CD14-positive monocyte (primary cell): ENCODE results near the gene PRICKLE1. TPM values are rescaled to one million over a fixed set of nuclear protein-coding genes. Genes with fewer than 3 reads are reported as not detected.

Source experiments
- DNase-seq, 3 donors: peaks; one replicate each; pipeline ENCODE4 v3.0.0-alpha.2; 2011 to 2022
- H2AFZ ChIP-seq: 2 replicates; pipeline ENCODE4 v1.6.0; 2012; ENCODE audit warnings: mild to moderate bottlenecking, low read depth, low read length, inconsistent platforms; ENCODE audit not compliant: insufficient read depth, poor library complexity, severe bottlenecking
- H3K27ac ChIP-seq, 2 donors: 1 replicate in 1 of 2; 2 replicates in 1 of 2; pipeline ENCODE4 v1.5.1; 2012 to 2013; ENCODE audit warnings: low read length in 2 of 2, control low read depth in 1 of 2, inconsistent platforms in 1 of 2, low read depth in 1 of 2, mild to moderate bottlenecking in 1 of 2
- H3K27me3 ChIP-seq, 2 donors: one replicate each; pipeline versions ENCODE4 v1.6.0 to v1.6.1; 2011 to 2013; ENCODE audit warnings: low read length in 2 of 2; ENCODE audit not compliant: control insufficient read depth in 2 of 2, insufficient read depth in 2 of 2
- H3K36me3 ChIP-seq, 2 donors: replicated peaks in 1 of 2; 1 replicate in 1 of 2; 2 replicates in 1 of 2; pipeline versions ENCODE4 v1.5.1 to v1.6.1; 2012 to 2013; ENCODE audit warnings: low read length in 2 of 2, control low read depth in 1 of 2, inconsistent platforms in 1 of 2, mild to moderate bottlenecking in 1 of 2; ENCODE audit not compliant: insufficient read depth in 2 of 2, control insufficient read depth in 1 of 2
- H3K4me1 ChIP-seq, 2 donors: 1 replicate in 1 of 2; 2 replicates in 1 of 2; pipeline versions ENCODE4 v1.5.1 to v1.6.1; 2012 to 2013; ENCODE audit warnings: low read length in 2 of 2, control low read depth in 1 of 2, inconsistent platforms in 1 of 2, mild to moderate bottlenecking in 1 of 2, moderate library complexity in 1 of 2; ENCODE audit not compliant: insufficient read depth in 2 of 2, control insufficient read depth in 1 of 2
- H3K4me2 ChIP-seq: replicated peaks from 2 replicates; pipeline ENCODE3; 2012; ENCODE audit warnings: low read length, moderate library complexity, mild to moderate bottlenecking; ENCODE audit not compliant: poor library complexity, severe bottlenecking; ENCODE audit errors: extremely low read depth
- H3K4me3 ChIP-seq, 3 experiments: fragments of 200-600 bp in 1 of 3; sonication (generic) in 1 of 3; replicated peaks in 1 of 3; 1 replicate in 2 of 3; 2 replicates in 1 of 3; pipeline ENCODE4 v1.5.1; 2011 to 2013; ENCODE audit warnings: low read length in 3 of 3, mild to moderate bottlenecking in 3 of 3, control low read depth in 2 of 3, low read depth in 2 of 3, inconsistent platforms in 1 of 3, moderate library complexity in 1 of 3
- H3K79me2 ChIP-seq: 2 replicates; pipeline ENCODE4 v1.6.0; 2012; ENCODE audit warnings: mild to moderate bottlenecking, control low read depth, inconsistent platforms, low read length, moderate library complexity; ENCODE audit not compliant: insufficient read depth
- H3K9ac ChIP-seq: 2 replicates; pipeline ENCODE4 v1.6.0; 2017; ENCODE audit warnings: low read length, mild to moderate bottlenecking; ENCODE audit not compliant: insufficient read depth, poor library complexity, severe bottlenecking
- H3K9me3 ChIP-seq, 2 donors: replicated peaks in 1 of 2; 1 replicate in 1 of 2; 2 replicates in 1 of 2; pipeline versions ENCODE4 v1.5.1 to v1.6.1; 2012 to 2013; ENCODE audit warnings: low read length in 2 of 2, control low read depth in 1 of 2; ENCODE audit not compliant: control insufficient read depth in 1 of 2, insufficient read depth in 1 of 2
- H4K20me1 ChIP-seq: 2 replicates; pipeline ENCODE4 v1.6.0; 2012; ENCODE audit warnings: mild to moderate bottlenecking, low read length, control low read depth, moderate library complexity; ENCODE audit not compliant: insufficient read depth
- H3K27ac Mint-ChIP-seq, 7 donors: one replicate each; pipeline ENCODE4 v1.8.0; 2020; ENCODE audit warnings: mild to moderate bottlenecking in 7 of 7, mixed read lengths in 7 of 7, moderate library complexity in 6 of 7, inconsistent platforms in 2 of 7
- H3K27me3 Mint-ChIP-seq, 3 donors: one replicate each; pipeline ENCODE4 v1.8.0; 2021 to 2022; ENCODE audit warnings: low read depth in 3 of 3, mild to moderate bottlenecking in 3 of 3, mixed read lengths in 3 of 3, moderate library complexity in 3 of 3, inconsistent platforms in 1 of 3
- H3K36me3 Mint-ChIP-seq, 2 donors: one replicate each; pipeline ENCODE4 v1.8.0; 2020; ENCODE audit warnings: mixed read lengths in 2 of 2, inconsistent platforms in 1 of 2, mild to moderate bottlenecking in 1 of 2
- H3K4me1 Mint-ChIP-seq: one replicate; pipeline ENCODE4 v1.8.0; 2020; ENCODE audit warnings: mild to moderate bottlenecking, mixed read lengths
- H3K4me3 Mint-ChIP-seq, 2 donors: one replicate each; pipeline ENCODE4 v1.8.0; 2020; ENCODE audit warnings: mild to moderate bottlenecking in 2 of 2, mixed read lengths in 2 of 2, moderate library complexity in 1 of 2
- H3K9me3 Mint-ChIP-seq, 7 donors: one replicate each; pipeline ENCODE4 v1.8.0; 2020 to 2022; ENCODE audit warnings: mixed read lengths in 7 of 7, mild to moderate bottlenecking in 6 of 7, moderate library complexity in 6 of 7, inconsistent platforms in 2 of 7
- WGBS: methylation state at CpG from one replicate; pipeline ENCODE4 v1.1.5; 2013; ENCODE audit warnings: missing lambda C conversion rate; ENCODE audit not compliant: insufficient coverage; 5-methylcytosine and 5-hydroxymethylcytosine counted together
- intact Hi-C, 2 donors: fragments of 100-400 bp; cut with micrococcal nuclease; formaldehyde crosslinking; loops; one replicate each; pipeline versions ENCODE4 v1.15.0 to v1.15.1; 2023
- polyA plus RNA-seq, 3 donors: library from polyadenylated mRNA; depleted of rRNA in 1 of 3; unstranded in 2 of 3; stranded (reverse) in 1 of 3; fragments of 300-500 nt in 2 of 3; fragments of >200 nt in 1 of 3; fragmentation: Illumina TruSeq in 2 of 3; gene quantifications; 1 replicate in 2 of 3; 2 replicates in 1 of 3; pipeline ENCODE4 v1.2.3, GENCODE V29; 2012 to 2021
- TF ChIP-seq, protein P1 (sequence below): fragments of 200-600 bp; IDR thresholded peaks from one replicate; pipeline ENCODE4 v1.8.0; 2022; ENCODE audit warnings: antibody characterized with exemption, mild to moderate bottlenecking

The PRICKLE1 gene
- polyA plus RNA-seq, 3 donors: 1.3 to 5.1 (median 2.6) TPM

DNA sequence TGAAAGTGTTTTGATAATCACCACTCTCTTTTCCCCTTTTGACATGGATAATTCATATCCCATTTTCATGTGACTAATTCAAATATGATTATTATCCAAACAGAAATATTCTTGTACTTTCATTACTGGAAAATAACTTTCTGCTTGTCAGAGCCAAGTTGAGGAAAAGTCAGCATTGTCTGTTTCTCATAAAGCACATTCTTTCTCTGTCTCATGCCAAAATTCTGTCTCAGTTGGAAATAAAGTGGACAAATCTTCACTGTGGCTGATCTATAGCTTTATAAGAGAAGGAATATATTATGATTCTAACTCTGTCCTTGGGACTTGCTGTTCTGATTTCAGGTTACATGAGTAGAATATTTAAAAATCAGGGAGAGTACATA lies 22.7 kb upstream of the PRICKLE1 start:
- no peaks in the 10 kb centered on the region for H3K9me3 ChIP-seq
- H3K27me3 ChIP-seq: no peaks in the 10 kb centered on the region
- no peak overlapping the region for H3K9ac ChIP-seq
- H4K20me1 ChIP-seq: no peaks in the 10 kb centered on the region
- Mint-ChIP-seq H3K4me3 (no peak overlapping the region), H3K27ac (no peak overlapping the region), H3K27me3 (peaks cover 0 to 3% (median 2%) of the 10 kb centered on the region in 3 donors), H3K36me3 (no peaks in the 10 kb centered on the region), H3K9me3 (peaks cover 0 to 11% (median 6%) of the 10 kb centered on the region in 7 donors), H3K4me1 (peaks cover 1% of the 10 kb centered on the region)
- no peak overlapping the region for H2AFZ ChIP-seq
- TF ChIP-seq, protein P1, sequence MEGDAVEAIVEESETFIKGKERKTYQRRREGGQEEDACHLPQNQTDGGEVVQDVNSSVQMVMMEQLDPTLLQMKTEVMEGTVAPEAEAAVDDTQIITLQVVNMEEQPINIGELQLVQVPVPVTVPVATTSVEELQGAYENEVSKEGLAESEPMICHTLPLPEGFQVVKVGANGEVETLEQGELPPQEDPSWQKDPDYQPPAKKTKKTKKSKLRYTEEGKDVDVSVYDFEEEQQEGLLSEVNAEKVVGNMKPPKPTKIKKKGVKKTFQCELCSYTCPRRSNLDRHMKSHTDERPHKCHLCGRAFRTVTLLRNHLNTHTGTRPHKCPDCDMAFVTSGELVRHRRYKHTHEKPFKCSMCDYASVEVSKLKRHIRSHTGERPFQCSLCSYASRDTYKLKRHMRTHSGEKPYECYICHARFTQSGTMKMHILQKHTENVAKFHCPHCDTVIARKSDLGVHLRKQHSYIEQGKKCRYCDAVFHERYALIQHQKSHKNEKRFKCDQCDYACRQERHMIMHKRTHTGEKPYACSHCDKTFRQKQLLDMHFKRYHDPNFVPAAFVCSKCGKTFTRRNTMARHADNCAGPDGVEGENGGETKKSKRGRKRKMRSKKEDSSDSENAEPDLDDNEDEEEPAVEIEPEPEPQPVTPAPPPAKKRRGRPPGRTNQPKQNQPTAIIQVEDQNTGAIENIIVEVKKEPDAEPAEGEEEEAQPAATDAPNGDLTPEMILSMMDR: no peak
- DNase-seq: no peak
- H3K4me3 ChIP-seq: no peak overlapping the region
- no peaks in the 10 kb centered on the region for H3K36me3 ChIP-seq
- H3K4me1 ChIP-seq: no peaks in the 10 kb centered on the region
- no peaks in the 10 kb centered on the region for H3K79me2 ChIP-seq
- H3K4me2 ChIP-seq: no peak overlapping the region
- intact Hi-C loops: no loop called here
- no peak overlapping the region for H3K27ac ChIP-seq

DNA sequence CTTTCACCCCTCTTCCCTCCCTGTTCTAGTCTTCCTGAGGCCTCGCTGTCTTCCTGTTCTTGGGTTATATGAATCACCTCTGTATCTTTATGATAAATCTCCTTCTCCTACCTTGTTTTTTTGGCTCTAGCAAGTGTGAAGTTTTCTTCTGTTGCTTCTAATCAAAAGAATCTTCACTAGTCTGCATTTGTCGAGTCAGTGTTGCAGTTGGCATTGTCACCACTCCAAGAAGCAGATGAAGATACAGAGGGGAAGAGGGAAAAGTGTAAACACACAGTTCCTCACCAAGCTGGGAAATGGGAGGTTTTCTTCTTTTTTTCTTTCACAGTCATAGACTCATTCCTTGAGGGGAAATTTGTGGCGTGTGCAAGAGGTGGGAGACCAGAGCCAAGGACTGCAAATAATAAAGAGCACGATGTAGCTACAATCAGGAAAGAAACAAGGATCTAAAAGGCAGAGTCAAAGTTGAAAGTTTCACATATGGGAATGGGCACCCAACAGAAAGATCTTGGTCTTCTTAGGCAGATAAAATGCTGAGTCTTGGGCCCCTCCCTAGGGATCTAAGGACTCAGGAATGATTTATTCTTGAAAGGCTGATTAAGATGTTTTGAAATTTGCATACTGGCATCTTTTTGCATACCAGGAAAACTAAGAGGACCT lies 22.2 kb upstream of the PRICKLE1 start:
- no peak for DNase-seq
- Histone ChIP-seq H3K27ac (no peak overlapping the region), H3K36me3 (no peaks in the 10 kb centered on the region), H3K9me3 (no peaks in the 10 kb centered on the region), H3K27me3 (no peaks in the 10 kb centered on the region), H3K4me2 (no peak overlapping the region), H4K20me1 (no peaks in the 10 kb centered on the region), H2AFZ (no peak overlapping the region), H3K9ac (no peak overlapping the region), H3K79me2 (no peaks in the 10 kb centered on the region), H3K4me1 (no peaks in the 10 kb centered on the region), H3K4me3 (no peak overlapping the region)
- Mint-ChIP-seq H3K4me3 (no peak overlapping the region), H3K27me3 (peaks cover 0 to 3% (median 2%) of the 10 kb centered on the region in 3 donors), H3K9me3 (peaks cover 0 to 11% (median 6%) of the 10 kb centered on the region in 7 donors), H3K36me3 (no peaks in the 10 kb centered on the region), H3K4me1 (peaks cover 1% of the 10 kb centered on the region), H3K27ac (no peak overlapping the region)
- 100% methylated on average over 1 of the region's 4 CpGs for WGBS
- intact Hi-C loops: no loop called here
- TF ChIP-seq, protein P1: no peak
